ENCODE measurements around the gene P2RY14.

- no peak for TF ChIP-seq POLR2A (IDR thresholded peaks at IDR 0.05; ENCODE audit: low read depth)
- no peak for TF ChIP-seq CTCF (IDR thresholded peaks at IDR 0.05)
- TF ChIP-seq POLR2AphosphoS5 (IDR thresholded peaks at IDR 0.05): no peak
- no peak for TF ChIP-seq EP300 (IDR thresholded peaks at IDR 0.05)
These were observed 40.0 kb upstream of the P2RY14 start for GRCh38 chr3:151318313-151318712.

Data from esophagus muscularis mucosa (tissue), 4 donors.